Stimulated activated CD4-positive, alpha-beta T cell treated with anti-CD3 and anti-CD28 coated beads, Interleukin-12 subunit alpha, Interleukin-12 subunit beta, amount 100 ng/mL, for 48 hours (primary cell): ENCODE measurements around the gene KRT84.
"Not testable (repeated sequence)": the region's sequence is repeated elsewhere in the genome, so short reads cannot be mapped to it uniquely, and the experiment has no call there.

ENCODE experiments used
- DNase-seq, 3 donors: peaks; one replicate each; pipeline ENCODE4 v3.0.0-alpha.2; 2020; ENCODE audit warnings: low read depth in 2 of 3, low spot score in 1 of 3

The KRT84 gene

GRCh38 chr12:52413202-52413601 is 27.8 kb upstream of the KRT84 start:
- no peak for DNase-seq

- DNase-seq: no peak
Observed at GRCh38 chr12:52411815-52412214, 26.4 kb upstream of the KRT84 start.

DNA sequence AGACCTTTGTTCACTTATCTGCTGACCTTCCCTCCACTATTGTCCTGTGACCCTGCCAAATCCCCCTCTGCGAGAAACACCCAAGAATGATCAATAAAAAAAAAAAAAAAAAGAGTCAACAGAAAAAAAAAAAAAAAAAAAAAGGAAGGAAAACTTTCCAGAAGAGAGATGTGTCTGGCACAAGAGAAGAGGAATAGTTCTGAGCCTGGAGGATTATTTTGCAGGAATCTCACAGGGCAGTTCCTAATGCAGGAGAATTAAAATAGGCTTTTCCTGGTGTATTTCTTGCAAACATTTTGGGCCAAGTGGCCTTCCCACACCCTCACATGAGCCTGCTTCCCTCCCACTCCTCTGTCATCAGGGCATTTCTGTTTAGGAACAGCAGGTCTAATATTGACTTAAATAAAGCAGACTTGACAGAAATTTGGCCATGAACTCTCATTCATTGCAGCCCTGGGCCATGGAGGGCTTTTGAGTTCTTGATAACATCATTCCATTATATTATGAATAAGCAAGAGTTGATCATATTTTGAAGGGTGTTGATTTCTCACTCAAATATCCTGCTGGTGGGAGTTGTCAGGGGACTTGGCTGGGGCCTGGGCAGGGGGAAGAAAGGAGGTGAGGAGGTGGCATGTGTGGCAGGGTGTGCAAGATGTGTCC is 25.3 kb upstream of the KRT84 start:
- DNase-seq: not testable (repeated sequence)

DNA sequence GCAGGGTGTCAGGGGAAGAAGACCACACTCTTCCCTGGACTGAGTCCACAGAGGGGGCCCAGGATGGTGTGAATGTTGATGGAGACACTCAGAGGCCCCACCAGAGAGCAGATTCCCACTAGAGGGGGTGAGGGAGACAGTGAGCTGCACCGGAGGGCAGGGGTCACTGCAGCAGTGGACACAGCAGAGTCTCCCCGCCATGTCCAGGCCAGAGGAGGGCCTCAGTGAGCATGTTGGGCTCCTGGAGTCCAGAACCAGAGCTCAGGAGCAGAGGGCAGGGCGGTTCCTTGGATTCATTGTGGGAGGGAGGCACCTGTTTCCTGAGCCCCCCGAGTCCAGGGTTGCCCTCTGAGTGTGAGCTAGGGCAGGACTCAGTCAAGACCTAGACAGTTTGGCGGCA is 22.5 kb upstream of the KRT84 start:
- no peak for DNase-seq

DNA sequence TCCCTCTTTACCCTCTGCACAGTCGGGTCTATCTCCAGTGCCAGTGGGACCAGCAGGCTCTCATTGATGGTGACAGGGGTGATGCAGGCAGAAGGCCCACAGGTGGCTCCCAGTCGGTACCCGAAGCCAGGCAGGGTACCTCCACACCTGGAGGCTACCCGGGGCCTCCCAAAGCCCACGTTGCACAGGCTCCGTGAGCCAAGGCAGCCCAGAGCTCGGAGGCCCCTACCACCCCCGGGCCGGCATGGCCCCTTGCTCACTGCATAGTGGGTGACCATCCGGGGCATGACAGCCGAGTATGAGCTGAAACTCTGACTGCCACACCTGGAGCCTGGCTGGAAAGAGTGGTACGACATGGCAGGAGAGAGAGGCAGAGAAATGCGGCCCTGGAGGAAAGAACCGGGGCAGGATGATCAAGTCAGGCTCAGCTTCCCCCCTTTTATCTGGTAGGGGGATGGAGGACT is 20.5 kb upstream of the KRT84 start, which contains the start of gene KRT82:
TSS of gene KRT82 (minus strand) at position 414 of the 464 bp plus-strand sequence. CDS start at position 356, 58 bp downstream.
- no peak for DNase-seq

DNA sequence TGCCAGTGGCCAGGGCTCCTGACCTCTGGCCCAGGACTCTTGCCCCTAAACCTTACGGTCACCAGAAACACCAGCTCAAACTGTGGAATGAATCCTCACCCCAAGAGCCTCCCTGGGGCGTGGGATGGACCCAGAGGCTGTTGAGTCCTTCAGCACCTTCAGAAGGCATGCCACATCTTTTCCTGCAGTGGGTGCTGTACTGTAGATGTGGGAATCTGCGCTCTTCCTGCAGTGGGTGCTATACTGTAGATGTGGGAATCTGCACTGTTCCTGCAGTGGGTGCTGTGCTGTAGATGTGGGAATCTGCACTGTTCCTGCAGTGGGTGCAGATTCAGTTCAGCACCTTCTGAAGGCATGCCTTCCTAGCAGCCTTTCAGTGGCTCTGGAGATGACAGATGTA is 19.5 kb upstream of the KRT84 start:
- DNase-seq: no peak

DNA sequence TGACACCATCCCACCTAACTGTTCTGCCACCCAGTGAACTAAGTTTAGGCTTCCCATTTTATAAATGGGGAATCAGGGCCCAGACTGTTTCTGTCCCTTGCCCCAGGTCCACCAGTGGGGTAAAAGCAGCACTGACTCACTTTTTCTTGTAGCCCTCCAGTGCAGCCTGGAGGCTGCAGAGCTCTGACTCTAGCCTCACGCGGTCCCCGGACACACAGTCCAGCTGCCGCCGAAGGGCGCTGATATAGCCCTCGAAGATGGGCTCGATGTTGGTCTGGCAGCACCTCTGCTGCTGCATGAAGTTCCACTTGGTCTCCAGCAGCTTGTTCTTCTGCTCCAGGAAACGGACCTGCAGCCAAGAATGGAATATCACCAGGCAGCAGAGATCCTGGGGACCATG is 18.1 kb upstream of the KRT84 start:
- DNase-seq: no peak

- DNase-seq: no peak
Observed at GRCh38 chr12:52402873-52403540, 17.6 kb upstream of the KRT84 start.

- no peak for DNase-seq
Observed at GRCh38 chr12:52402377-52402776, 16.9 kb upstream of the KRT84 start.

GRCh38 chr12:52401926-52402325 is 16.5 kb upstream of the KRT84 start:
- DNase-seq: no peak

DNA sequence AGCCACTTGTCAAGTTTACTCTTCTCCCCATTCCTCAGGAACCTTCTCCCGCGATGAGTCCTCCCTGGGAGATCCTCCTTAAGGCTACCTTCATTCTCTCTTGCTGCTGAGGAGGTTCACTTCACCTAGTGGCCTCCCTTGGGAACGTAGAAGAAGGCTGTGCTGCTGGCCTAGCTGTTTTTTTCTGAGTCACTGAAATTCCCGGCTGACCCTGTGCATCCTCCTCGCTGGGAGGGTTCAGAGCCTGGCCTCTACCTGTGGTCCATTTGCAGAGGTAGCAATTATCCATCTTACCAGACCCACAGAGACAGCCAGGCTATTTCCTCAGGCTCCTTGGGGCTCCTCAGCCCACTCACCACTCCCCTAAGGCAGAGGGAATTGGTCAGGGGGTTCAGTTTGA is 16.1 kb upstream of the KRT84 start:
- no peak for DNase-seq

DNA sequence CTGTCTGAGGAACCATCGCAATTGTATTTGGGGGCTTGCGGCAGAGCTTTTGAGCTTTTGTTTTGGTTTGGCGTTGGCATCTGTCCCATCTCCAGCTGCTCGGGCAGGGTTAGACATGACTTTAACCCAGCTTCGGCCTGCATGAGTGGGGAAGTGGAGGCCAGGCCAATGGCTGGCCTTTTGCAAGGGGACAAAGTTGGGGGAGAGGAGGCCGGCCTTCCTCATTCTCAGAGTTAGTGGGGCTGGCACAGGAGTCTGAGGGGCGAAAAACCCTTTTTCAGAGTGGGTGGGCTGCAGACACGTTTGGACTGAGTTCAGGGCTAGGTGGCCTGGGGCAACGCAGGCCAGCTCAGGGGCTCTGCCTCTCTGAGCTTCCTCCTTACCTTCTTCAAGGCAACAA is 15.5 kb upstream of the KRT84 start:
- no peak for DNase-seq

GRCh38 chr12:52399756-52400155 is 14.3 kb upstream of the KRT84 start:
- DNase-seq: no peak

- DNase-seq: no peak
Observed at GRCh38 chr12:52398176-52398575, 12.7 kb upstream of the KRT84 start.

DNA sequence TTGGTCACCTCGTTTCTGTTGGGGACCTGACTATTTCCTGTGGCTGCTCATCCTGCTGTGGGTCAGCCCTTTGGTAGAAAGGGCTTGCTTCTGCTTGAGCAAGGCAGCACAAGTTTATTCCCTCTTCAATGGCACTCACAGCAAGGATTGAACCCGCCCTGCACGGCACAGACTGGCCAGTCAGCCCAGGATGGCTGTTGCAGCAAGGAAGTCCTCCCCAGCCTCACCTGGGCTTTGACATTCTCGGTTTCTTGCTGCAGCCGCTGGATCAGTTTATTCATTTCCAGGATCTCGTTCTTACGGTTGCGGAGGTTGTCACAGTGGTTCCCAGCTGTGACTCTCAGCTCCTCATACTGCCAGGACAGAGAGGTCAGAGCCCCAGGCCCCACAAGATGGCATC is 11.2 kb upstream of the KRT84 start:
- no peak for DNase-seq

- no peak for DNase-seq
Observed at GRCh38 chr12:52395761-52396434, 10.4 kb upstream of the KRT84 start.

DNA sequence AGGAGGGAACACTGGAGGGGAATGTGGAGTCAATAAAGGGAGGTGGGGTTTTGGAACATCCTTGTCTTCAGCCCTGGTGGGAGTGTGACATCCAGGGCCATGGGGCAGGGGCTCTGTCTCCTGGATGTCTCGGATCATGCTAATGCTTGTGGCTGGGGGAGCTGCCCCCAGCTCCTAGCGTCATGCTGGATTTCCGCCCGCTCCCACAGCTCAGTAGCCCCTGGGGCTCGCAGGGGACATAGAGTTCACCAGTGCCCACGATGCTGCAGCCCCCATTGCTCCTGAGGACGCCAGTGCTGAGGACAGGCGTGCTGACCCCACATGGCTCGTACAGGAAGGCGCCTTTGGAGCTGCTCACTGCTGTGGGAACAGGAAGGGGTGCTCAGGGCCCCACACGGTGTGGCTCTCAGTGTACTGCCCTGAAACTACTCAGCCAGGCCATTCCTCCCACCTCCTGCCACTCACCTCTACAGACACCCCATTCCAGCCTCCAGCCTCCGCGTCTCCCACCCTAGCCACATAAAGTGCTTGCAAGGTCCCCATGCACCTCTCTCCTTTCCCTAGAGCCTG is 9.5 kb upstream of the KRT84 start:
- no peak for DNase-seq

DNA sequence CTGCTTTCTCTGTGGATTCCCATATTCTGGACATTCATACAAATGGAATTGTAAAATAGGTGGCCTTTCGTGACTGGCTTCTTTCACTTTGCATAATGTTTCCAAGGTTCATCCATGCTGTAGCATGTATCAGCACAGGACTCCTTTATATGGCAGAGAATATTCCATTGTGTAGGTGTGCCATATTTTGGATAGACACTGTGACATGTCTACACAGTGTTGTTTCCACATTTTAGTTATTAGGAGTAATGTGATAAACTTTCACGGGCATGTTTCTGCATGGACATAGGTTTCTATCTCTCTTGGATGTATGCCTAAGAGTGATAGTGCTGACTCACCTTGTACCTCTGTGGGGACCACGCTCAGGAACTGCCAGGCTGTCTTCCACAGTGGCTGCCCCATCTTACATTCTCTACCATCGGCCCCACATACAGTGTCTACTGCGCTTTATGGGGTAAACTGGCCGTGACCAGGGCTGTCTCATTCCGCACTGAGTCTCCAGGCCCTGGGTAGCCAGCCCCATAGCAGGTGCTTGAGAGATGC is 7.1 kb upstream of the KRT84 start:
- no peak for DNase-seq

DNA sequence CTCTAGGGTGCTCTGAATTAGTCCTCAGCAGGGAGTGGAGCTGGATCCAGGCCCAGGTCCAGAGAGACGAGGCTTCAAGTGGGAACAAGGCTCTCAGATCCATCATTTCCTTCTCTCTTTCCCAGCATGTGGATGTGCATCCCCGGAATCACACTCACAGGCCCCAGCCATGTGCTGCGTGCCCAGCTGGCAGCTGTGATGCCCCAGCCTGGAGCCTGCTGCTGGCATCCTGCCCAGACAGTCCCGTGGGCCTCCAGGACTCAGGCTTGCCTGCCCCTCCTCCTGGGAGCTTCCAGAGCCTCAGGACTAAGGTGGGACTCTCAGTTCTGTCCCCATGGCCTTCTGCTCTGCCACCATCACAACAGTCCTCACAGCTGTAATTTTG is 6.2 kb upstream of the KRT84 start:
- no peak for DNase-seq

DNA sequence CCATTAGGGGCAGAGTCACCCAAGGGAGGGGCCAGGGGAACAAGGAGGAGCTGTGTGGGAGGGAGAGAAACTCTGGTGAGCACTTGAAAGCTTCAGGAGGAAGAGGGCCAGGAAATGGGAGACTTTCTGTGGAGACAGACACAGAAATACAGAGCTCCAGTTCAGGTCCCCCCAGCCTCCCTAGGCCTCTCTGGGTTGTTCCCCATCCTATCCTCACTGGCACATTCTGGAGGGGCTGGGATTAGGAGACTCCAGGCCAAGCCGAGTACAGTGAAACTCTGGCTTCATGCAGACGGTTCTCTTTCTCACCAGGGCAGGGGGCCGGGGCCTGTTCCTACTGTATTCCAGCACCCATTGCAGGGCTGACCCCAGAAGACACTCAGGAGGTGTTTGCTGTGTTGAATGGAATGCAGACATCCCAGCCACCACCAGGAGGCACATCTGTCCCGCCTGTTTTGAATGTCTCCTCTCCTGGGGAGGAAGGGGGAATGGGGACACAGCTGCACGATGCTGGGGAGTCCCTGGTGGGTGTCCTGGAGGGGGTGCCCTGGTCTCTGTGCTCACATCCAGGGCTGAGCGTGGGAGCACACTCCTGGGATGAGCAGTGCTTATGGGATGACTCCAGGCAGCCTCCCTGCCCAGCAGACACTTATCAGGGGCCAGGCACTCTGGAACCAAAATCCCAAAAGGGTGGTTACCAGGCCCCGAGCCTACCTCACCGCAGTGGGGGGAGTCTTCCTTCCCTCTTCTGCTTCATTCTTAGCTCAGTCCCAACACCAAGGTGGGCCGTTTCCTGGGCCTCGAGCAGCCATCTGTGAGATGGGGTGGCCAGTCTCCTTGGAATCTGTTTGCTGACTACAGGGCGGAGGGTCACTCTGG is 5.5 kb upstream of the KRT84 start:
- DNase-seq: no peak
